Measurements from ENCODE around the gene UBE2I.

- no peak for TF ChIP-seq CTCF (conservative IDR thresholded peaks at IDR 0.05; ENCODE audit: low read length)
- TF ChIP-seq EZH2phosphoT487 (IDR thresholded peaks at IDR 0.05; ENCODE audit: borderline replicate concordance, low read depth, low read length), result no peak
Measured at GRCh38 chr16:1312467-1312816, 3.0 kb downstream of the UBE2I start.

All from OCI-LY7 (cell line).